Measurements from ENCODE around the gene SYNCRIP. TPM values are rescaled to one million over a fixed set of nuclear protein-coding genes. Genes with fewer than 3 reads are reported as not detected.

The SYNCRIP gene
- total and polyA plus RNA-seq, 5 donors from 2014 or later, result 56.4 to 82.3 (median 73.4) TPM

- H3K4me3 ChIP-seq (ENCODE audit: low read depth, low read length), result peak overlapping the region; percentile 85
- DNase-seq (no peak), ATAC-seq (ENCODE audit: low read depth in 2 of 2) (no peak)
- peak overlapping the region; percentile 93 for H3K27ac ChIP-seq (ENCODE audit: insufficient read depth, low read length, poor library complexity, severe bottlenecking)
- peaks cover 3% of the 10 kb centered on the region for H3K36me3 ChIP-seq (ENCODE audit: control insufficient read depth, insufficient read depth, low read length)
- Mint-ChIP-seq H3K27ac (peak overlapping the region in 1 of 3 donors; percentile 17), H3K4me3 (peak overlapping the region; percentile 3 to 99 (median 70)), H3K4me1 (peaks cover 15 to 30% (median 24%) of the 10 kb centered on the region in 4 donors), H3K27me3 (peaks cover 5% of the 10 kb centered on the region), H3K9me3 (peaks cover 0 to 1% (median 0%) of the 10 kb centered on the region in 7 donors), H3K36me3 (peaks cover 15% of the 10 kb centered on the region)
- H3K4me1 ChIP-seq (ENCODE audit: control insufficient read depth, insufficient read depth, low read length, poor library complexity, severe bottlenecking), result peaks cover 27% of the 10 kb centered on the region
- H3K9me3 ChIP-seq (ENCODE audit: control insufficient read depth in 2 of 2, low read length in 2 of 2), result no peaks in the 10 kb centered on the region
- no peaks in the 10 kb centered on the region for H3K27me3 ChIP-seq (ENCODE audit: control insufficient read depth, insufficient read depth, low read length)
Measured at GRCh38 chr6:85680388-85680787, 37.7 kb upstream of the SYNCRIP start.

- H3K27me3 ChIP-seq (ENCODE audit: control insufficient read depth, insufficient read depth, low read length), result no peaks in the 10 kb centered on the region
- H3K27ac ChIP-seq (ENCODE audit: insufficient read depth, low read length, poor library complexity, severe bottlenecking), result peak overlapping the region; percentile 93
- H3K36me3 Mint-ChIP-seq, result peaks cover 20% of the 10 kb centered on the region
- ATAC-seq (ENCODE audit: low read depth in 2 of 2) (no peak), DNase-seq (peak in 1 of 3 donors; percentile 38)
- H3K27ac Mint-ChIP-seq, result peak overlapping the region; percentile 79 to 100 (median 100)
- peaks cover 5% of the 10 kb centered on the region for H3K36me3 ChIP-seq (ENCODE audit: control insufficient read depth, insufficient read depth, low read length)
- H3K4me3 ChIP-seq (ENCODE audit: low read depth, low read length), result peak overlapping the region; percentile 85
- no peaks in the 10 kb centered on the region for H3K9me3 ChIP-seq (ENCODE audit: control insufficient read depth in 2 of 2, low read length in 2 of 2)
- peaks cover 35% of the 10 kb centered on the region for H3K4me1 ChIP-seq (ENCODE audit: control insufficient read depth, insufficient read depth, low read length, poor library complexity, severe bottlenecking)
- peaks cover 0 to 1% (median 0%) of the 10 kb centered on the region in 7 donors for H3K9me3 Mint-ChIP-seq
- H3K27me3 Mint-ChIP-seq, result peaks cover 5% of the 10 kb centered on the region
- peak overlapping the region; percentile 96 to 99 (median 98) for H3K4me3 Mint-ChIP-seq
- peaks cover 19 to 38% (median 32%) of the 10 kb centered on the region in 4 donors for H3K4me1 Mint-ChIP-seq
Measured at GRCh38 chr6:85679445-85680123, 36.9 kb upstream of the SYNCRIP start.

GRCh38 chr6:85678602-85679444, 36.1 kb upstream of the SYNCRIP start:
- Mint-ChIP-seq H3K27ac (peak overlapping the region; percentile 99 to 100 (median 100)), H3K4me1 (peaks cover 27 to 46% (median 40%) of the 10 kb centered on the region in 4 donors), H3K9me3 (peaks cover 0 to 1% (median 0%) of the 10 kb centered on the region in 7 donors), H3K27me3 (peaks cover 5% of the 10 kb centered on the region), H3K4me3 (peak overlapping the region; percentile 96 to 99 (median 98)), H3K36me3 (peaks cover 22% of the 10 kb centered on the region)
- H3K4me1 ChIP-seq (ENCODE audit: control insufficient read depth, insufficient read depth, low read length, poor library complexity, severe bottlenecking), result peaks cover 39% of the 10 kb centered on the region
- no peaks in the 10 kb centered on the region for H3K27me3 ChIP-seq (ENCODE audit: control insufficient read depth, insufficient read depth, low read length)
- no peaks in the 10 kb centered on the region for H3K9me3 ChIP-seq (ENCODE audit: control insufficient read depth in 2 of 2, low read length in 2 of 2)
- H3K4me3 ChIP-seq (ENCODE audit: low read depth, low read length), result peak overlapping the region; percentile 100
- peak overlapping the region; percentile 93 for H3K27ac ChIP-seq (ENCODE audit: insufficient read depth, low read length, poor library complexity, severe bottlenecking)
- peaks cover 5% of the 10 kb centered on the region for H3K36me3 ChIP-seq (ENCODE audit: control insufficient read depth, insufficient read depth, low read length)
- peak; percentile 93 to 95 for ATAC-seq (ENCODE audit: low read depth in 2 of 2)
- peak; percentile 96 to 99 (median 99) for DNase-seq

- Histone ChIP-seq H3K4me3 (ENCODE audit: low read depth, low read length) (peak overlapping the region; percentile 100), H3K27ac (ENCODE audit: insufficient read depth, low read length, poor library complexity, severe bottlenecking) (peak overlapping the region; percentile 93), H3K27me3 (ENCODE audit: control insufficient read depth, insufficient read depth, low read length) (no peaks in the 10 kb centered on the region), H3K9me3 (ENCODE audit: control insufficient read depth in 2 of 2, low read length in 2 of 2) (no peaks in the 10 kb centered on the region), H3K36me3 (ENCODE audit: control insufficient read depth, insufficient read depth, low read length) (peaks cover 8% of the 10 kb centered on the region), H3K4me1 (ENCODE audit: control insufficient read depth, insufficient read depth, low read length, poor library complexity, severe bottlenecking) (peaks cover 43% of the 10 kb centered on the region)
- peaks cover 32 to 53% (median 47%) of the 10 kb centered on the region in 4 donors for H3K4me1 Mint-ChIP-seq
- ATAC-seq (ENCODE audit: low read depth in 2 of 2), result peak in 1 of 2 donors; percentile 2
- peak overlapping the region; percentile 99 to 100 (median 100) for H3K27ac Mint-ChIP-seq
- peaks cover 29% of the 10 kb centered on the region for H3K36me3 Mint-ChIP-seq
- no peak for DNase-seq
- H3K4me3 Mint-ChIP-seq, result peak overlapping the region; percentile 96 to 99 (median 98)
- peaks cover 0 to 1% (median 0%) of the 10 kb centered on the region in 7 donors for H3K9me3 Mint-ChIP-seq
- H3K27me3 Mint-ChIP-seq, result peaks cover 5% of the 10 kb centered on the region
Measured at GRCh38 chr6:85678026-85678601, 35.4 kb upstream of the SYNCRIP start.

- peaks cover 32 to 60% (median 53%) of the 10 kb centered on the region in 4 donors for H3K4me1 Mint-ChIP-seq
- H3K27ac ChIP-seq (ENCODE audit: insufficient read depth, low read length, poor library complexity, severe bottlenecking), result peak overlapping the region; percentile 93
- peak overlapping the region; percentile 100 for H3K4me3 ChIP-seq (ENCODE audit: low read depth, low read length)
- peaks cover 36% of the 10 kb centered on the region for H3K36me3 Mint-ChIP-seq
- H3K9me3 ChIP-seq (ENCODE audit: control insufficient read depth in 2 of 2, low read length in 2 of 2), result no peaks in the 10 kb centered on the region
- H3K27me3 Mint-ChIP-seq, result peaks cover 5% of the 10 kb centered on the region
- H3K27ac Mint-ChIP-seq, result peak overlapping the region in 2 of 3 donors; percentile 100
- peak overlapping the region; percentile 96 to 99 (median 98) for H3K4me3 Mint-ChIP-seq
- peaks cover 8% of the 10 kb centered on the region for H3K36me3 ChIP-seq (ENCODE audit: control insufficient read depth, insufficient read depth, low read length)
- peak in 1 of 3 donors; percentile 32 for DNase-seq
- H3K9me3 Mint-ChIP-seq, result peaks cover 0 to 1% (median 0%) of the 10 kb centered on the region in 7 donors
- no peaks in the 10 kb centered on the region for H3K27me3 ChIP-seq (ENCODE audit: control insufficient read depth, insufficient read depth, low read length)
- no peak for ATAC-seq (ENCODE audit: low read depth in 2 of 2)
- H3K4me1 ChIP-seq (ENCODE audit: control insufficient read depth, insufficient read depth, low read length, poor library complexity, severe bottlenecking), result peaks cover 43% of the 10 kb centered on the region
Measured at GRCh38 chr6:85677234-85677956, 34.7 kb upstream of the SYNCRIP start.

GRCh38 chr6:85676086-85676729, 33.5 kb upstream of the SYNCRIP start:
- Mint-ChIP-seq H3K27ac (peak overlapping the region in 2 of 3 donors; percentile 75 to 100), H3K9me3 (peaks cover 0 to 1% (median 0%) of the 10 kb centered on the region in 7 donors), H3K36me3 (peaks cover 40% of the 10 kb centered on the region), H3K27me3 (peaks cover 5% of the 10 kb centered on the region), H3K4me3 (peak overlapping the region; percentile 96 to 99 (median 98)), H3K4me1 (peaks cover 29 to 65% (median 56%) of the 10 kb centered on the region in 4 donors)
- DNase-seq (no peak), ATAC-seq (ENCODE audit: low read depth in 2 of 2) (no peak)
- Histone ChIP-seq H3K27ac (ENCODE audit: insufficient read depth, low read length, poor library complexity, severe bottlenecking) (peak overlapping the region; percentile 93), H3K36me3 (ENCODE audit: control insufficient read depth, insufficient read depth, low read length) (peaks cover 8% of the 10 kb centered on the region), H3K9me3 (ENCODE audit: control insufficient read depth in 2 of 2, low read length in 2 of 2) (no peaks in the 10 kb centered on the region), H3K27me3 (ENCODE audit: control insufficient read depth, insufficient read depth, low read length) (no peaks in the 10 kb centered on the region), H3K4me3 (ENCODE audit: low read depth, low read length) (peak overlapping the region; percentile 100), H3K4me1 (ENCODE audit: control insufficient read depth, insufficient read depth, low read length, poor library complexity, severe bottlenecking) (peaks cover 43% of the 10 kb centered on the region)

All from CD4-positive, CD25-positive, alpha-beta regulatory T cell (primary cell).